Esophagus muscularis mucosa (tissue), 4 donors: ENCODE measurements around the gene MLN.

ENCODE experiments used
- CTCF ChIP-seq, 3 experiments: fragments of 200-600 bp in 2 of 3; fragments of 450-650 bp in 1 of 3; sonication (generic) in 2 of 3; IDR thresholded peaks; one replicate each; pipeline ENCODE4 v1.5.1; 2017 to 2019; ENCODE audit warnings: antibody characterized with exemption in 3 of 3, mild to moderate bottlenecking in 2 of 3, moderate library complexity in 1 of 3
- EP300 ChIP-seq: sonication (generic); formaldehyde crosslinking; IDR thresholded peaks from one replicate; pipeline ENCODE4 v1.6.1; 2017; ENCODE audit warnings: antibody characterized with exemption
- POLR2A ChIP-seq: fragments of 450-650 bp; IDR thresholded peaks from one replicate; pipeline ENCODE4 v1.6.1; 2017; ENCODE audit warnings: antibody characterized with exemption, moderate library complexity, mild to moderate bottlenecking, low read depth
- POLR2AphosphoS5 ChIP-seq, 2 donors: sonication (generic); formaldehyde crosslinking; IDR thresholded peaks; one replicate each; pipeline ENCODE4 v1.6.1; 2017; ENCODE audit warnings: antibody characterized with exemption in 2 of 2

DNA sequence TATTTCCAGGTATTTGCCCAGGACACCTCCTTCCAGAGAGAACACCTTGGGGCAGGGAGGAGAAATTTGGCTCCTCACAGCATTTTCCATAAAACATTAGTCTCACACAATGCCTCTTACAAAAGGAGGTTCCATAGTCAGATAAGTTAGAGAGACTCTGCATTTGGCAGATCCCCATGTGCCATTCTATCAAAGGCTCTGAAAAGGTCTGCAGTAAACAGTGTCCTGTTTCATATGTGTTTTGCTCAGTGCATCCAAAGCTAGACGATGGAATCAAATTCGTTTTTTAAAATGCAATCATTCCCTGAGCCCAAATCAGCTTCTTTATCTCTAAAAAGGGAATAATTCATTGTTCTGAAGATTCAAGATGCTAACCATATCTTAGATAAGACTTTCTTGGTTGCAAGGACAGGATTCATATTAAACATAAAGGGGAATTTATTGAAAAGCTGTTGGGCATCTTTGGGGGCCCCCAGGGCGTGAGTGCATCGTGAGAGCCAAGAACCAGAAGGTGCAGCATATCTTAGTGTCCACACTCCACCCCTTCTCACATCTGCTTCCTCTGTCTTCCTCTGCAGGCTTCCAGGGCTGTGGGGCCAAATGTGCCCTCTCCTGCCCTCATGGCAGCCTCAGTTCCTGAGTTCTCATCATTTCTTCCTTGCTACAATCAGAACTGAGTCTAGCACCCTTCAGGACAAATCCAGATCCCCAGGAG lies 41.4 kb upstream of the MLN start:
- TF ChIP-seq CTCF (IDR thresholded peaks at IDR 0.05) = no peak
- TF ChIP-seq POLR2AphosphoS5 (IDR thresholded peaks at IDR 0.05) = no peak
- no peak for TF ChIP-seq POLR2A
- no peak for TF ChIP-seq EP300
